ENCODE data around the gene ATAD3C.

- no peak for TF ChIP-seq POLR2A (IDR thresholded peaks at IDR 0.05)
- no peak for TF ChIP-seq POLR2AphosphoS5 (IDR thresholded peaks at IDR 0.05)
- no peak for TF ChIP-seq CTCF (IDR thresholded peaks at IDR 0.05)
Observed at GRCh38 chr1:1432274-1432950, 17.1 kb upstream of the ATAD3C start.

Data from upper lobe of left lung (tissue), 4 donors.